ENCODE measurements around the gene SLC34A1. TPM values are rescaled to one million over a fixed set of nuclear protein-coding genes. Genes with fewer than 3 reads are reported as not detected.

Gene SLC34A1
- total RNA-seq, 3 donors from 2014 or later (not counting 1 experiment from before 2014, with no cell fraction given) = 0.50 to 0.66 (median 0.63) TPM

GRCh38 chr5:177405805-177406204 lies 21.6 kb downstream of the SLC34A1 start:
- Histone ChIP-seq H3K4me1 (ENCODE audit: control insufficient read depth, insufficient read depth, low read length) (peaks cover 65% of the 10 kb centered on the region), H3K36me3 (ENCODE audit: control insufficient read depth, insufficient read depth, low read length) (no peaks in the 10 kb centered on the region), H3K9me3 (ENCODE audit: control insufficient read depth, insufficient read depth, low read length) (no peaks in the 10 kb centered on the region), H3K4me3 (ENCODE audit: low read length) (no peak overlapping the region), H3K27ac (ENCODE audit: low read length) (peak overlapping the region; percentile 2), H3K27me3 (ENCODE audit: control insufficient read depth, insufficient read depth, low read length) (peaks cover 19% of the 10 kb centered on the region)
- intact Hi-C loops (cut with micrococcal nuclease) = no loop called here
- Mint-ChIP-seq H3K27ac (peak overlapping the region; percentile 70 to 84), H3K36me3 (no peaks in the 10 kb centered on the region), H3K27me3 (ENCODE audit: low read depth in 2 of 2) (peaks cover 13 to 17% of the 10 kb centered on the region in 2 donors), H3K4me3 (peak overlapping the region; percentile 57), H3K4me1 (peaks cover 49 to 58% of the 10 kb centered on the region in 2 donors), H3K9me3 (no peaks in the 10 kb centered on the region)
- DNase-seq = peak; percentile 29 to 38
- WGBS (ENCODE audit: insufficient coverage) = 5% methylated on average over 5 of the region's 5 CpGs
- TF ChIP-seq CTCF (IDR thresholded peaks at IDR 0.05) = no peak
- peak; percentile 19 to 42 (median 23) for ATAC-seq

DNA sequence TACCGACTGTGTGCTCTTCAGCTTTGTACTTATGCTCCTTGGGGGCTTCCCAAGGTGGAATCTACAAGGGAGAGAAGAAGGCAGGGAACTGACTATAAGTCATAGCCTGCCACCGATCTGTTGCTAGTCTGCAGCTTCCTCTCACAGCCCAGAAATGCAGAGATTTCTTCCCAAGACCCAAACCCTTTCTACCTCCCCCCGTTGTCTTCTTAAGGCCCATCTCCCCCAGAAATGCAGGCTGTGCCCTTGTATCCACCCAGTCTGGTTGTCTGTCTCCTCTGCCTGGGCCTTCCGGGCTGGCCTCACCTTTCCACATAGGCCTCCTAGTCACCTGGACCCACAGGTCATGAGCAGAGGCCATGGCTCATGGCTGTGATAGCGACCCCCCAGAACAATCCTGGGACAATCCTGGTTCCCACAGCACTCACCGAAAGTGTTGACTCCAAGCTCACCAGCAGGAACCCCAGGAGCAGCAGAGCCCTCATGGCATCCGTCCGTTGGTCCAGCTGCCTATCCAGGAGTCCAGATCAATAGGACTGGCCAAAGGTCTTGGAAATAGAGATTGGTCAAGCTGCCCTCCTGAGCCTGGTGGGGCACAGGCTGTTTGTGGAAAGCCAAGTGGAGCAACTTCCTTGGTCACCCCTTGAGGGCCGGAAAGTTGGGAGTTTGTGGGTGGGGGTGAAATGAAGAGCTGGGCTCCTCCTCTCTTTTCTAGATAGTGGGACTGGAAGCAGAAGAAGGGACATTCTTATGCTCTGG lies 25.0 kb downstream of the SLC34A1 start, which contains the start of gene F12:
TSS of gene F12 (minus strand) at position 522 of the 759 bp plus-strand sequence. CDS start at position 485, 37 bp downstream.
- peaks cover 59 to 77% of the 10 kb centered on the region in 2 donors for H3K4me1 Mint-ChIP-seq
- Histone ChIP-seq H3K4me3 (ENCODE audit: low read length) (no peak within 1 kb of the TSS), H3K27me3 (ENCODE audit: control insufficient read depth, insufficient read depth, low read length) (no peaks in the 10 kb centered on the region), H3K9me3 (ENCODE audit: control insufficient read depth, insufficient read depth, low read length) (no peaks in the 10 kb centered on the region), H3K36me3 (ENCODE audit: control insufficient read depth, insufficient read depth, low read length) (no peaks in the 10 kb centered on the region), H3K4me1 (ENCODE audit: control insufficient read depth, insufficient read depth, low read length) (peaks cover 71% of the 10 kb centered on the region), H3K27ac (ENCODE audit: low read length) (peak within 1 kb of the TSS; percentile 62)
- no peaks in the 10 kb centered on the region for H3K9me3 Mint-ChIP-seq
- peak within 1 kb of the TSS; percentile 80 to 81 for H3K27ac Mint-ChIP-seq
- intact Hi-C loops (cut with micrococcal nuclease) = no loop called here
- no peak for DNase-seq
- no peaks in the 10 kb centered on the region for H3K27me3 Mint-ChIP-seq (ENCODE audit: low read depth in 2 of 2)
- H3K36me3 Mint-ChIP-seq = no peaks in the 10 kb centered on the region
- no peak for ATAC-seq
- 98% methylated on average over 9 of the region's 9 CpGs for WGBS (ENCODE audit: insufficient coverage)
- no peak for TF ChIP-seq CTCF (IDR thresholded peaks at IDR 0.05)
- peak within 1 kb of the TSS; percentile 35 for H3K4me3 Mint-ChIP-seq

DNA sequence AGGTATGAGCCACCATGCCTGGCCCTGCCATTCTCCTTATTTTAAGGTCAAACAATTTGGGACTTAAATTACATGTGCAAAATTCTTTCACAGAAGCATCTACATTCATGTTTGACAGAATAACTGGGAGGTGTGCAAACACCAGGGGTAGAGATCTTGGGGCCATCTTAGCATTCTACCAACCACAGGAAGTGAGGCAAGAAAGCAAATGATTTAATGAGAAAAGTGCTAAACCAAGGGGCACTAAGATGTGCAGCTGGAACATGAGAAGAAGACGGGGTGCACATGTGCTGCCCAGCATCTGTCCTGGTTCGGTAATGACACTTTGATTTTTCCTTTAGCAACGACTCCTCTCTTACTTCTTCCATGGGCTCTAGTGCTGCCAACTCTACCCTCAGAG lies 26.3 kb downstream of the SLC34A1 start:
- Histone ChIP-seq H3K27me3 (ENCODE audit: control insufficient read depth, insufficient read depth, low read length) (no peaks in the 10 kb centered on the region), H3K4me1 (ENCODE audit: control insufficient read depth, insufficient read depth, low read length) (peaks cover 57% of the 10 kb centered on the region), H3K36me3 (ENCODE audit: control insufficient read depth, insufficient read depth, low read length) (no peaks in the 10 kb centered on the region), H3K4me3 (ENCODE audit: low read length) (no peak overlapping the region), H3K9me3 (ENCODE audit: control insufficient read depth, insufficient read depth, low read length) (no peaks in the 10 kb centered on the region), H3K27ac (ENCODE audit: low read length) (peak overlapping the region; percentile 62)
- Mint-ChIP-seq H3K4me3 (peak overlapping the region; percentile 35), H3K27me3 (ENCODE audit: low read depth in 2 of 2) (no peaks in the 10 kb centered on the region), H3K4me1 (peaks cover 50 to 65% of the 10 kb centered on the region in 2 donors), H3K36me3 (no peaks in the 10 kb centered on the region), H3K9me3 (no peaks in the 10 kb centered on the region), H3K27ac (peak overlapping the region; percentile 80 to 81)
- intact Hi-C loops (cut with micrococcal nuclease) = no loop called here
- TF ChIP-seq CTCF (IDR thresholded peaks at IDR 0.05) = no peak
- WGBS (ENCODE audit: insufficient coverage) = 36% methylated on average over 3 of the region's 3 CpGs
- ATAC-seq (peak; percentile 67 to 69 (median 68)), DNase-seq (peak in 1 of 2 donors; percentile 40)
